ENCODE measurements around the gene PTX3. TPM values are rescaled to one million over a fixed set of nuclear protein-coding genes. Genes with fewer than 3 reads are reported as not detected.

PTX3 gene
- total RNA-seq, 1 donor from 2014 or later, result 0.13 TPM

GRCh38 chr3:157417247-157417646 is 19.4 kb upstream of the PTX3 start:
- ATAC-seq (ENCODE audit: poor library complexity) (no peak), DNase-seq (no peak)
- intact Hi-C loops (cut with DNase I), result no loop called here

DNA sequence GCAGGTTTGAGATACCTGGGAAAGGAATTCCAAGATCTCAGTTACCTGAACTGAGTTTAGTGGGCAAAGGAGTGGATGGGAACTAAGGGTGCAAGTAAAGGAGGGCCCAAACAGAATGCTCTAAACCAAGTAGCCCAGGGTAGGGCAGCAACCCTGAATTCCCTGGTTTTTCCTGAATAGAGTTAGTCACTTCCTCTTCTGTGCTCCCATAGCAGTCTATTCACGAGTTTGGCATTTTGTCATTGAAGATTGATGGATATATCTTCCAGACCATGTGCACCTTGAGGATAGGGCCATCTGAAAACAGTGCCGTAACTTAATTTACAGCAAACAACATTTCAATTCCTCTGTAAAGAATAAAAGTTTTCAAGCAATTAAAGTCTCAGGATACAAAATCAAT is 18.5 kb upstream of the PTX3 start:
- ATAC-seq (ENCODE audit: poor library complexity) (no peak), DNase-seq (no peak)
- intact Hi-C loops (cut with DNase I), result no loop called here

- DNase-seq, result no peak
- intact Hi-C loops (cut with DNase I), result no loop called here
- no peak for ATAC-seq (ENCODE audit: poor library complexity)
These were observed 16.0 kb upstream of the PTX3 start for GRCh38 chr3:157420606-157421130.

DNA sequence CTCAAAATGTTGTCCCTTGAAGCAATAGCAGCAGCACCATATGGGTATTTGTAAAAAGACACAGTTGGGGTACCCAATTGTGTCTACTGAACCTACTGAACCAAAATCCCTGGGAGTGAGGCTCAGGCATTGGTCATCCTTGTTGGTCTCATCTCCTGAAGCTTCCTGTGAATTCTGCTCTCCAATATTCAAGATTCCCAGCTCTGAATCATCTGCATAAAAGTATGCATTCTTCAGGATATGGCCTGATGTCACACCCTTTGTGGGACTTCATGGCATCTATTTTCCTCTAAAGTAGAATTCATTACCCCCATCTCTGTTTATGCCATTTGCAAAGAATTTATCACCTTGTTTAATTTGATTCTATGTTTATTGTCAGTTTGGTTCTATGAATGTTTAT is 13.3 kb upstream of the PTX3 start:
- intact Hi-C loops (cut with DNase I), result no loop called here
- ATAC-seq (ENCODE audit: poor library complexity) (no peak), DNase-seq (no peak)

GRCh38 chr3:157427901-157428300 is 8.7 kb upstream of the PTX3 start:
- intact Hi-C loops (cut with DNase I), result no loop called here
- ATAC-seq (ENCODE audit: poor library complexity) (no peak), DNase-seq (no peak)

DNA sequence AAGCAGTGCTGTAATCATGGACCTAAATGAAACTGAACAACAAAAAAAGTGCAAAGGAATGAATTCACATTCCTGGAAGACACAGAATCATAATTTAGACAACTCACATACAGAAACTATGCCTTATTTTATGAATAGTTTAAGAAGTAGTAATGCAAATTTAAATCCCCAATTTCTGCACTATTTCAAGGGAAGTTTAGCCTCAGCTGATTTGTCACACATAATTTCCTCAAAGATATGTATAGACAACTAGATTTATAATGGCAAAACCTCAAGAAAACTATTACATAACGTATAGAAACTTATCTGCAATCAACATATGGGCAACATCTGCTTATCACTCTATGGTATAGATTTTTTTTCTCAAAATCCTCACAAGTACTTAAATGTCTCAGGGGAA is 7.8 kb upstream of the PTX3 start:
- no peak for DNase-seq
- ATAC-seq (ENCODE audit: poor library complexity), result no peak
- intact Hi-C loops (cut with DNase I), result no loop called here

DNA sequence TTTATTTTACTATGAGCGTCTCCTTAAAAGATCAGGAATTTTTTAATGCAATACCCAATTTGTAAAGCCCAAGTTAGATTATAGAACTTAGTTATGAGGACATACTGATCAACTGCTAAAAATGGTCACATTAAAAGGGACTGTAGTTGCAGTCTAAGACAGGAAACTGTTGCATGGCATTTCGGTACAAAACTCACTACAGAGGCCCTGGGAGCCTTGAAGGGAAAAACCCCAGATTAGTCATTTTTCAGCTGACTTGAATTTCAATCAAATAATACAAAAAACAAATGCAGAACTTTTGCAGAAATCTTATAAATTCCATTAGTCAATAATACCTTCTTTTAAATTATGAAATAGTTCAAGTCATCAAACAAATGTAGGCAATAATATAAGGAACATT is 6.9 kb upstream of the PTX3 start:
- DNase-seq (no peak), ATAC-seq (ENCODE audit: poor library complexity) (no peak)

DNA sequence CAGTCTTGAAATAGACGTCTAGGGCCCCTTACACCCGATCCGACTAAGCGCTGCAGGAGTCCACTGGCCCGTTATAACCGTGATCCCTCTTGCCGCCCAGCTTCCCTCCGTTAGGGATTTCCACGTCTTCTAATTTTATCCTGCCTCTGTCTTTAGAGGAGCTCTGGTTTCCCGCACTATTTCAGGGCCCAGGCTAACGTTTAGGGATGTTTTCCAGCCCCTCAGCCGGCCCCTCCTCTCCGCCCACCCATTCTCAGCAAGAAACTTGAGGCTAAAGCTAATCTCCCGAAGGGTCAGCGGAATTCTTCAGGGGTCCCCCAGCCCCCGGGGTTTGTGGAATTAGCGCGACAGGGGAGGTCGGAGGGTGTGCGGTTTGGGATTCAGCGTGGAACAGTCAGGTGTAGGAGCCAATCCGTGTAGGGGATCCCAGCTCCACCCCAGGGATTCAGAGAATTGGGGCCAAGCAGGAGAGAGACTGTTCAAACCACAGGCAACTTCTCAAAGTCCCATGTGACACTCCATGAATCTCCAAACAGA is 1.6 kb downstream of the PTX3 start:
- ATAC-seq (ENCODE audit: poor library complexity), result no peak
- DNase-seq, result no peak
- intact Hi-C loops (cut with DNase I), result no loop called here

More for the DNA sequence above, 6.9 kb upstream of the PTX3 start:
- intact Hi-C loops (cut with DNase I), result no loop called here

GRCh38 chr3:157441102-157441624 is 4.5 kb downstream of the PTX3 start:
- ATAC-seq (ENCODE audit: poor library complexity) (no peak), DNase-seq (no peak)
- intact Hi-C loops (cut with DNase I), result no loop called here

GRCh38 chr3:157442729-157443128 is 6.1 kb downstream of the PTX3 start:
- DNase-seq (no peak), ATAC-seq (ENCODE audit: poor library complexity) (peak; percentile 89)
- intact Hi-C loops (cut with DNase I), result no loop called here

DNA sequence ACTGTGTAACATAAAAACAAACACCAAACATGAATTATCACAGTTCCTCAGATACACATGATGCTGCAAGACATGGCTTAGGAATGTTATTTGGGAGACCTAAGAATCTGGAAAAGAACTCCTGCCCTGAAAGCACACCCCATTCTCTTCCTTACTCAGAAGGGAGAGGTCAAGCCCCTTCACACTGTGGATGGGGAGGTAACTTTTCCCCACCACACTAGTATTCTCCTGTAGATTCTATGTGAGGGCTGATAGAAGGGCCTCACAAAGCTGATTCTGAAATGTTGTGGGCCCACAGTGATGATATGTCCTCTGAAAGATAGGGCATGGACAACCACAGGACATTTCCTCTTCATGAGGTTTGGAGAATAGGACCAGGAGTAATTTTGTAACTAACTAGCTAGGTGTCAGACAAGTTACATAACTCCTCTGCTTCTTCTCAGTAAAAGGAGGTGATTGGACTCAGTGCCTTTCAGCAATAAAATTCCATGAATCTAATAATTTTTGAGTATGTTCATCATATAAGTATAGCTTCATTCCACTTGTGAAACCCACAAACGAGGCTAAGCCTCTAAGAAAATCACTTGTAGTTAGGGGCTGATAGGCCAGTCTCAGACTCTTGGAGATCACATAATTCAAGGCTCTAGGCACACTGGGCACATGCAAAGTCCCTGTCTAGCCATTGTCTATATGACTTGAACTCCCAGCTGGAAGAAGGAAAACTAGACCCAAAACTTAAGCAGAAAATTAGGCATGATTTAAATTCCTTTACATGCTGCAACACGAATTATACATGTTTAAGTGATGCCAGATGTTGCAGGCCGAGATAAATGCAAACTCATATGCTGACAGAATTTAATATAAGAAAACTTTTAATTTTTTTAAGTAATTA is 7.5 kb downstream of the PTX3 start:
- intact Hi-C loops (cut with DNase I), result no loop called here
- ATAC-seq (ENCODE audit: poor library complexity) (no peak), DNase-seq (no peak)

GRCh38 chr3:157444797-157445184 is 8.1 kb downstream of the PTX3 start:
- DNase-seq, result no peak
- ATAC-seq (ENCODE audit: poor library complexity), result no peak
- intact Hi-C loops (cut with DNase I), result no loop called here

DNA sequence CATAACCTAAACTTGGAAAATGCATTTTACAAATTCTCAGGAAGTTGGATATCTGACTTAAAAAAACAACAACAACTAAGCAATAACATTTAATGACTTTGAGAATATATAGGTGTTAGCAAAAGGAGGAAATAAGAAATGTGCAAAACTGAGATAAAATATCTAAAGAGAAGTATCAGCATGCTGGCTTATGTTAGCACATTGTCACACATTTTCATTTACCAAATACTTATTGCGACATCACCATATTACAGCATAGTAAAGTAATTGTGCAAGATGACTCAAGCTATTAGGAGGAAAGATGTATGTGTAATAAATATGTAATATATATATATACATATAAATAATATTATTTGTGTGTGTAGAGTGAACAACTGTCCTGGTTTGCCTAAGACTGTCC is 9.2 kb downstream of the PTX3 start:
- intact Hi-C loops (cut with DNase I), result no loop called here
- ATAC-seq (ENCODE audit: poor library complexity), result no peak
- DNase-seq, result no peak

DNA sequence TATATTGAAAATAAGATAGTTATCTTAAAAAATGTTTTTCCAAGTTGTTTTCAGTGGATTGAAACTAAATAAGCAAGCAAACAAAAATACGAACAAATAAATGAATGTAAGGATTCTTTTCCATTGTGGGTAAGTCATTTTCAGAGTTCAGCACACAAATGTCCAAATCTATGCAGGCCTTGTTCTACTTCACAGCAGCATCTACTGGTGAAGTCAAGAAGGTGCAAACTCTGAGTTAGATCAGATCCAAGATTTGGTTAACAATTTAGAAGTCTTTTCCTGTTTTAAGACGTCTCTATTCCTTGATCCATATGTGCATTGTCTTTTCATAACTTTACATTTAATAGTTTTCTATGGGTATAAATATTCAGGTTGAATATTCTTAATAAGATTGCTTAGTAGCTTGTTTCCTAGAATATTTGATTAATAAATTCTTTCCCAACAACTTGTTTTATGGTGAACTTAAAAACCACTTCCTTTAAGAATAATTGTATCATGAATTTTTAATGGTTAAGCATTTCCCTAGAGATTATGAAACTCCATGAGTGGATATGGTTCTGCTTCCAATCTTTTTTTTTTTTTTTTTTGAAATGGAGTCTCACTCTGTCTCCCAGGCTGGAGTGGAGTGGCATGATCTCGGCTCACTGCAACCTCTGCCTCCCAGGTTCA is 10.5 kb downstream of the PTX3 start:
- intact Hi-C loops (cut with DNase I), result no loop called here
- ATAC-seq (ENCODE audit: poor library complexity) (no peak), DNase-seq (no peak)

DNA sequence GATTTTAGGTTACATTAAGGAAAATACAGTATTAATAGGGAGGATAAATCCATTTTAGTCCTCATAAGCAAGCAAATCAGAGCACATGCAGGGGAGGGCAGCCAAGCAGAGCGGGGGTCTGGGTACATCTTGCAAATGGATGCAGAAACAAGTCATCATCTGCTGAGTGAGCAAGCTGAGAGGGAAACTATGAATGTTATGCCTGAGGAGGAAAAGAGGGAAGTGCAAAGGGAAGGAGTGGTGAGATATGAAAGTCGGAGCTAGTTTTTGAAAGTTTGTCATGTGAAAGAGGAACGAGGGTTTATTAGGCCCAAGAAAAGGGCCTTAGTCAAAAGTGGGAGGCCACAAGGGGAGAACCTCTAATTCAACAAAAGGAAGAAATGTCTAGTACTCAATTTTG is 15.4 kb downstream of the PTX3 start:
- no peak for ATAC-seq (ENCODE audit: poor library complexity)
- intact Hi-C loops (cut with DNase I), result no loop called here
- DNase-seq, result no peak

GRCh38 chr3:157453824-157454223 is 17.2 kb downstream of the PTX3 start:
- no peak for DNase-seq
- intact Hi-C loops (cut with DNase I), result no loop called here
- ATAC-seq (ENCODE audit: poor library complexity), result no peak

- no peak for ATAC-seq (ENCODE audit: poor library complexity)
- DNase-seq, result no peak
- intact Hi-C loops (cut with DNase I), result no loop called here
These were observed 23.1 kb downstream of the PTX3 start for GRCh38 chr3:157459706-157460105.

GRCh38 chr3:157460253-157460652 is 23.6 kb downstream of the PTX3 start:
- DNase-seq (no peak), ATAC-seq (ENCODE audit: poor library complexity) (no peak)
- intact Hi-C loops (cut with DNase I), result no loop called here

- intact Hi-C loops (cut with DNase I), result no loop called here
- DNase-seq (no peak), ATAC-seq (ENCODE audit: poor library complexity) (no peak)
These were observed 27.2 kb downstream of the PTX3 start for GRCh38 chr3:157463816-157464215.

GRCh38 chr3:157464321-157464720 is 27.7 kb downstream of the PTX3 start:
- intact Hi-C loops (cut with DNase I), result no loop called here
- ATAC-seq (ENCODE audit: poor library complexity), result peak; percentile 46
- DNase-seq, result no peak
